Stimulated activated CD8-positive, alpha-beta memory T cell treated with anti-CD3 and anti-CD28 coated beads, Interleukin-12 subunit alpha, Interleukin-12 subunit beta, amount 100 ng/mL, for 24 hours (primary cell): ENCODE results near the gene TSEN2.
"Not testable (repeated sequence)": the region's sequence is repeated elsewhere in the genome, so short reads cannot be mapped to it uniquely, and the experiment has no call there.

Source experiments
- DNase-seq: peaks from one replicate; pipeline ENCODE4 v3.0.0-alpha.2; 2020; ENCODE audit errors: extremely low read depth

Gene TSEN2

DNA sequence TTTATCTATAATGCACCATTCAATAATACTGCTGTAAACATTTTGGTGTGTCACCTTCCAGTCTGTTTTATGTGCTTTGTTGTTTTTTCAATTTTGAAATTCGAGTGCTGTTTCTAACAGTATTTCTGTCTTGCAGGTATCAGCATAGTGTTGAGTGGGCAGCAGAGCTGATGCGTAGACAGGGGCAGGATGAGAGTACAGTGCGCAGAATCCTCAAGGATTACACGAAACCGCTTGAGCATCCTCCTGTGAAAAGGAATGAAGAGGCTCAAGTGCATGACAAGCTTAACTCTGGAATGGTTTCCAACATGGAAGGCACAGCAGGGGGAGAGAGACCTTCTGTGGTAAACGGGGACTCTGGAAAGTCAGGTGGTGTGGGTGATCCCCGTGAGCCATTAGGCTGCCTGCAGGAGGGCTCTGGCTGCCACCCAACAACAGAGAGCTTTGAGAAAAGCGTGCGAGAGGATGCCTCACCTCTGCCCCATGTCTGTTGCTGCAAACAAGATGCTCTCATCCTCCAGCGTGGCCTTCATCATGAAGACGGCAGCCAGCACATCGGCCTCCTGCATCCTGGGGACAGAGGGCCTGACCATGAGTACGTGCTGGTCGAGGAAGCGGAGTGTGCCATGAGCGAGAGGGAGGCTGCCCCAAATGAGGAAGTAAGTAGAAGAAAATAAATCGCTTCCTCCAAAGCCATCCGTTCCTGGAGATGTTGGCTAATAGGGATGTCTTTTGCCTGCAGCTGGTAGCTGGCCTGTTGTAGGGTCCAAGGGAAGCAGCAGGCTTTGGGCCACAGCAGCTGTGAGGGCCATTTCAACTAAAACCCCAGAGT is 19.1 kb downstream of the TSEN2 start:
- no peak for DNase-seq

DNA sequence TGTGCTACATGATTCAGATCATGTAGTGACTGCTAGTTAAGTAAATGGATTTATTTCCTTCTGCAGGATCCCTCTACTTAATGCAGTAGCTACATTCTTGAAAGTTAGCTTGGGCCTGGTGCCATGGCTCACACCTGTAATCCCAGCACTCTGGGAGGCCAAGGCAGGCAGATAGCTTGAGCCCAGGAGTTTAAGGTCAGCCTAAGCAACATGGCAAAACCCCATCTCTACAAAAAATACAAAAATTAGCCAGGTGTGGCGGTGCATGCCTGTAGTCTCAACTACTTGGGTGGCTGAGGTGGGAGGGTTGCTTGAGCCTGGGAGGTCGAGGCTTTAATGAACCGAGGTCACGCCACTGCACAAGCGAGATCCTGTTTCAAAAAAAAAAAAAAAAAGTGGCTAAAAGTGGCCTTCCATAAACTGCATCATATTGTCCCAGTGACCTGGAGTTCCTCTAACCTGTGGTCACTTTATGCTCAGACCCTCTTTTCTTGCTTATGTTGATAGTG is 22.0 kb downstream of the TSEN2 start:
- DNase-seq, result no peak

DNA sequence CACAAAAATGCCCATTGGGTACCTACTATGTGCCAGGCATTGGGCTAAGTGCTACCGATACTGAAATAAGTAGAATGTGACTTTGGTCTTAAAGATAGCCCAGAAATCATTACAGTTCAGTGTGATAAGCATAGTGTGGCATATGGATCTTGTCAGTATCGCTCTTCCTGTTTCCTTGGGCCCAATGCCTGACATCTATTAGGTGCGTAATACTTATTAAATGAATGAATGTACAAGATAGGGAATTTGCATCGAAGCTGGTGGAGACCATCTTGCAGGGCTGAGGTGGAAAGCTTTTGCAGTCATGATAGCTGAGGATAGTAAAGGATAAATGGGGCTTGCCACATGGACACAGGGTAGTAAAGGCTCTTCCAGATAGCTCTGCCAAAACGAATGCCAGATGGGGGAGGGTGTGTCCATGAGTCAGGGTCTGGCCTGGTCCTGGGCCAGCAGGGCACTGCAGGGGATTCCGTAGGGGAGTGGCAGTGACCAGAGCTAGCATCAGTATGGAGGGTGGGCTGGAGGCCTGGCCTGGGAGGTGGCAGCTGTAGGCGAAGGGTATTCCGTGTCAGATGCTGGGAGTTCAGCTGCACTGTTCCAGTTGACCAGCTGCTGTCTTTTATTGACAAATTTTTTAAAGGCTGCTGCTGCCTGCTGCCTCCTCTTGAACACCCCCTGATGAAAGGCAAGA is 23.5 kb downstream of the TSEN2 start:
- DNase-seq, result no peak

DNA sequence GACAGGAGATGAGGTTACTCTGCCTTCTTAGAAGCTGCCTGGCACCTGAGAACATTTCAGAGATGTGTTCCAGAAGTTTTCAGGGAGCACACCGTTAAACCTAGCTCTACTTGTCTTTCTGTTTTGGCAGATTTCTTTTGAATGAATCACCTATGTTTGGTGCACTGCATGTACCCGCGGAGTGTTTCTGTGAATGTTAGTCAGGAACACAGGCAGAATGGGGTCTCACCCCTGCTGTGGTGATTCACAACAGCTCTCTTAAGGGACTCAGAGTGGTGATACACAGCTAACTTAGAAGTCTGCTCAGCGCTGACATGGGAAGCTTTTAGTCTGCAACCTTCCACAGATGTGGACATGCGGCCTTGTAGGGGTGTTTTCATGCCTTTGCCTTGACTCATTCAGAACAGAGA is 24.0 kb downstream of the TSEN2 start:
- DNase-seq, result no peak

DNA sequence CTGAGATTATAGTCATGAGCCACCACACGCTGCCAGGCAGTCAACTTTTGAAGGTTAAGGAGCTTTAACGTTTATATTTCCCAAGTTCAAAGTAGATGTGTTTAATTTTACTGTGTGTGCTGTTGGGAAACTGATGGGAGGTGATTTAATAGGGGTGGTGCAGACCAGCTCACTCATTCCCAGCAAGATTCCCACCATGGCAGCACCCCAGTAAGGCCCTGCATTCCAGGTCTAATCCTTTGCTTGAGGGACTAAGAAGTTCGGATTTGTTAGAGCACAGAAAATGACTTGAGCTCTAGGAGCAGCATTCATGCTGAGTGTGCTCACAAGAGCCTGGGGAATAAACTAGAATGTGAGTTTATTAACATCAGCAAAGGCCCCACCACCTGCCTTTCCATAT is 25.2 kb downstream of the TSEN2 start:
- no peak for DNase-seq

DNA sequence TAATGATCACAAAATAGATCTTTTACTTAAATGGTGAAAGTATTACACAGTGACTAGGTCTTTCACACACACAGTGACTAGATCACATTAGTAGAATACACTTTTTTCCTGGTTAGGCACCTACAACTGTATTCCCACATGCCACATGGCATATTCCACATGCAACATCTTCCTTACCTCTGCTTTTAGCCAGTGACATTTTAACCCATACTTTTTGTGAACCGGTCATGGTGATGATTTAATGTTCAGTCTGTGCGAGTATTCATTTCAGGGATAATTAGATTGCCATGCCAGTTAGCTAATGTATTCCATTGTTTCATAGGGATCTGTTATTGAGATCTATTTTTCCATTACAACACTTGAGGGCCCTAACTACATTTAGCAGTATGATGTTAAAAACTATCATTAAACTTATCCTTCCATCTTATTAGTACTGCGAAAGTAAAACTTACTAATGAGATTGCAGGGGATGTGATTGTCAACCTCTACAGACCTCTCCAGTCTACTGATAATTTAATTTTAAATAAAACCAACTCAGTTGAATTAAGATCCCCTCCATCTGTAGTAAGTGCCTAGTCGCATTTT is 28.3 kb downstream of the TSEN2 start:
- DNase-seq, result no peak

DNA sequence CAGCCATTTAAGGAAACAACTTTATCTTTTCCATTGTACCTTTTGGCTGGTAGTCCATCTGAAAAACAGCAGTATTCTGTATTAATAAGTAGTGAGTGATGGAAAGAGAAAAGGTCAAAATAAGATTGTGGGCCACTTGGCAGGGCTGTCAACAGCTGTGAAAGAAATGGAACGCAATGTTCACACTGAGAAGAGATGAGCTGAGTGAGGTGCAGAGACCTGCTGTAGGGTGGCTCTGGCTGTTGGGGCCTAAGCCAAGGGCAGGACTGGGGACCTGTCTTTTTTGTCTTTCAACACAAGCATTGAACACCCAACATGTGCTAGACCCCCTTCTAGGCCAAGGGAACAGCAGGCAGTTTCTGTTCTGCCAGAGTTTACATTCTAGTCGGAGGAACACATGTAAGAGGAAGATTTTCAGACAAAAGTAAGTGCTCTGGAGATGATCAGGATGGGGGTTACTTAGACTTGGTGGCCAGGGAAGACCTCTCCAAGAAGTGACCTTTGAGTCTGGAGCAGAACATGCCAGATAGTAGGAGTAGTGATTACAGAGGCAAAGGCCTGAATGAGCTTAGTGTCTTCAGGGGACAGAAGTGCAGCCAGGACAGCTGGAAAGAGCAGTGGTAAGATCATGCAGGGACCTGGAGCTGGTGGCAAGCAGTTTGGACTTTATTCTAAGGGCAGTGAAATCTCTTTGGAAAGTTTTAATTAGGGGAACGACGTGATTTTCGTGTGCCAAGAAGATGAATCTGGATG is 29.6 kb downstream of the TSEN2 start:
- DNase-seq, result no peak

DNA sequence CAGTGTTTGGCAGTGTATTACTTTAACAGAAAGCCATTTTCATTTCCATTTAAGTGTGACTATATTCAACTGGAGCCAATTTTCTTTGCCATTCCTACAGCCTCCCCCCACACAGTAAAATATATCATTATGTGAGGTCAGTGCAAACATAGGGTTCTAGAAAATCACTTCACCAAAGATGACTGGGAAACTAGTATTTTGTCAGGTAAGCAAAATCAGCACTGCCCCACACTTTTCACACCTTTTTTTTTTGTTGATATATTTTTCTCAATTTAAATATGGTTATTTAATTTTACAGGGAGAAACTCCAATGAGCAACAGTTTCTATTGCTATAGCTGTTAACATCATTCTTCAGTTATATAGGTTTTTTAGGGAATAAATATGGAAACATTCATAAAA is 31.4 kb downstream of the TSEN2 start:
- no peak for DNase-seq

DNA sequence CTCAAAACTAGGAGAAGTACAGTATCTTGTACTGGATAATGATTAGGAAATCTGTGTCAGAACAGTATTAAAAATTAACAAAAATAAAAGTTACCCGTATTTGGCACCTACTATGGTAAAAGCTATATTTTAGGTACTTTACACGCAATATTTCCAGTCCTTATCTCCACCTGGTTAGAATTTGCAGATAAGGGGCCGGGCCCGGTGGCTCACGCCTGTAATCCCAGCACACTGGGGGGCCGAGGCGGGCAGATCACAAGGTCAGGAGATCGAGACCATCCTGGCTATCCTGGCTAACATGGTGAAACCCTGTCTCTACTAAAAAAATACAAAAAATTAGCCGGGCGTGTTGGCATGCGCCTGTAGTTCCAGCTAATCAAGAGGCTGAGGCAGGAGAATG is 32.6 kb downstream of the TSEN2 start:
- DNase-seq, result no peak

DNA sequence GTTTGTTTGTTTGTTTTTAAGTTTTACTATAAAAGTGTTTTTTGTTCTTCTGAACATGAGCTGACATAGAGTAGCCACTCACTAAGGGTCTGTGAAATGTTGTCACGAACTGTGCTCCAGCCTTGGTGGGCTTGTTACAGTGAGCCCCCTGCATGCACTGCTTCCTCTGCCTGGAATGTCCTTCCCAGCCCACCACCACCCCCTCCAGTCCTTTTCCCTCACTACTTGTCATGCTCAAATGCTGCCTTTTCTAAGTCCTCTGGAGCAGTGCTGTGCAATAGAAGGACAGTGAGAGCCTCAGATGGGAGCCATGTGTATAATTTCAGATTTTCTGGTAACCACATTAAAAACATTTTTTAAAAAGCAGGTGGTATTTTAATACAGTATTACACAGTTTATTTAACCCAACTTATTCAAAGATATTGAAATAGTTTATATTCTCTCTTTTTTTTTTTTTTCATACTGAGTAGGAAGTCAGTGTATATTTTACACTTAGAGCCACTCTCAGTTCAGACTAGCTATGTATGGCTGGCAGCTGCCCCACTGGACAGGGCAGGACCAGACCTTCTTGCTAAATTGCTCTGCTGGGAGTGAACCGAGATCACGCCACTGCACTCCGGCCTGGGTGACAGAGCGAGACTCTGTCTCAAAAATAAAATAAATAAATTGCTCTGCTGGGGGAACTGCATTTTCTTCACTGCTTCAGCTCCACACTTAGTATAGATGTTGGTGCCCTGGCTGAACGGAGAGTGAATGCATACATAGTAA is 34.2 kb downstream of the TSEN2 start:
- no peak for DNase-seq

DNA sequence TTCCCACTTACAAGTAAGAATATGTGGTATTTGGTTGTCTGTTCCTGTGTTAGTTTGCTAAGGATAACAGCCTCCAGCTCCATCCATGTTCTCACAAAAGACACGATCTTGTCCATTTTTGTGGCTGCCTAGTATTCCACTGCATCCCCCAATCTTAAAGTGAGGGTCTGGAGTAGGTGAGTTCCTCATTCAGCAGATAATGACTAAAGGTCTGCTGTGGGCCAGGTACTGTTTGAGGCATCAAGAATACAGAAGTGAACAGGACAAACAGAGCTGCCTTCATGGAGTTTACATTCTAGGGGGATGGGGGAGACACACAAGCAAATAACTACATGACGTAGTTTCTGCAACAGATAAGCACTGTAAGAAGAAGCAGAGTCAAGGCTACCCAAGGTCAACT is 36.7 kb downstream of the TSEN2 start:
- DNase-seq, result no peak

DNA sequence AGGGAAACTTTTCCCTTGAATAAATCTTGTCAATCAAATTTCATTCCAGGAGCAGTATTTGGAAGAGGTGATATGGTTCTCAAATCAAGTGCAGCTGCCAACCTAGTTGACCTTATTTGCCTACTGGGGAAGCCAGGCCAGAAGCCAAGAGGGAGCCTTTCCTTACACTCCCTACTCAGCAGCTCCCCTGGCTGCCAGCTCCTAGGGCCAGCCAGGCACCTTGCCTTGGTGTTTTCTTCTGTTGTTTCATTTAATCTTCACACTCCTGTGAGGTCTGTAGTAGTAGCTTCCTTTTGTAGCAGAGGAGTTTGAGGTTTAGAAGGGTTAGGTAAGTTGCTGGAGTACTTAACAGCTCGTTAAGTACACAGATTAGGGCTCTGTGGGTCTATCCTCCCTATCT is 38.4 kb downstream of the TSEN2 start:
- DNase-seq, result no peak

DNA sequence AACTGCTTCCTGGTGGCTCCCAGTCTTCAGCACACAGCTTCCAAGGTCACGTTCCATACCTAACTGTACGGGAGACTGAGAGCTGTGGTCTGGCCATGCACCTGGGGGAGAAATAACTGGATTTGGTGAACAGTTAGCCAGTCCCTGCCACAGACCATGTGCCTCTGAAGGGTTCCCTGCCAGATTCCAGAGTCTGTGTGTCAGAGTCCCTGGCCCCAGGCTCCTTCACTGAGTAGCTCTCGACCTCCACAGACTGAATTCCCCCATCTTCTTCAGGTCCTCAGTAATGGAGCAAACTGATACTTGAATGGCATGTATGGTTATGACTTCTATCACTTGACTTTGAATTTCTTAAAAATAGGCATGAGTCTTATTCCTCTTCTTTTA is 43.5 kb downstream of the TSEN2 start:
- DNase-seq, result no peak

DNA sequence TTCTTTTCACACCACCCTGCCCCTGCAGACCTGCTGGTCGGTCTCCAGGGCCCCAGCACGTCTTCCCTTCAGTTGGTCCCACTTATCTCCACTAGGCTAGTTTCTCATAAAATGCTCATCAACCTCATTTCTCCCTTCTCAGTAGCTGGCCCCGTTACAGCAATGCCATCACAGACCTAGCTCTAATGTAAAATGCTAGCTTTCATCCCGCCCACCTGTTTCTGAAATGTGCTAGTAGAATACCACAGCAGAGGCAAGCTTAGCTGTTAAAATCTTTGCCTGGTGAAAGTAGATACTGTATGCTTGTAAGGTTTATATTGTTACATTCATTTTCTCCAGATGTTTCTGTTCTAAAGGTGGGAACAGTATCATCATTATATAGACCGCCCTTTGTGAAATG is 47.9 kb downstream of the TSEN2 start:
- no peak for DNase-seq

DNA sequence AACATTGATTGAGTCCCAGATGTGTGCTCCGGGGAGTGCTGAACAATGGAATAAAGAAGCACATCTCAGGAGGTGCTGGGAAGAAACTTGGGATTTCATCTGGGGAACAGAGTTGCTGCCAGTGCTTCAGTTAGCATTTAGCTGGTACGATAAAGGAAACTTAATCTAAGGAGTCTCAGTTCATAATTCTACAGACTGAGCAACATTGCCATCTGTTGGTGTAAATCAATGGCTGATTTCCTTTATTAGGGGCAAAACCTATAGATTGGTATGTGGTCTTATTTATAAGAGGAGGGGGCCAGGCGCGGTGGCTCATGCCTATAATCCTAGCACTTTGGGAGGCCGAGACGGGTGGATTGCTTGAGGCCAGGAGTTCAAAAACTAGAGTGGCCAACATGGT is 52.1 kb downstream of the TSEN2 start:
- no peak for DNase-seq

DNA sequence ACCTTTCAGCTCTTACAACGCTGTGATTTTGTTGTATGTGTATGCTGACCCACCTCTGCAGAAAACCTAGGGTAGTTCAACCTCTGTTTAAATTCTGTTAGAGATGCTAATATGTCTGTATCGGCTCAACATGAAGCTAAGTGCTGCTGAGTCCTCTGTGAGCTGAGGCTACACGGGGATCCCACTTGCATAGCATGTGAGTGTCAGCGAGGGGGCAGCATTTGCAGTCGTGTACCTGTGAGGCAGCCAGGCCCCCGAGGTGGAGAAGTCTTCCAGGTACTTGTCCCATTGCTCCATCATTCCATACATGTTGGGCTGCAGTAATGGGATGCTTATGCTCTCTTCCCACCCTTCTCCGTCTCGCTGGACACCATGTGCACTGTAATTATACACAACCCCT is 57.3 kb downstream of the TSEN2 start:
- DNase-seq, result no peak

DNA sequence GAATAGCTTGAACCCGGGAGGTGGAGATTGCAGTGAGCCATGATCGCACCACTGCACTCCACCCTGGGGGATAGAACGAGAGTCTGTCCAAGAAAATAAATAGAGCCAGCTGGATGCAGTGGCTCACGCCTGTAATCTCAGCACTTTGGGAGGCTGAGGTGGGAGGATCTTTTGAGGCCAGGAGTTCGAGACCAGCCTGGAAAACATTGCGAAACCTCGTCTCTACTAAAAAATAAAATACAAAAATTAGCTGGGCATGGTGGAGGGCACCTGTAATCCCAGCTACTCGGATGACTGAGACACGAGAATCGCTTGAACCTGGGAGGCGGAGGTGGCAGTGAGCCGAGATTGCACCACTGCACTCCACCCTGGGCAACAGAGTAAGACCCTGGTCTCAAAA is 59.2 kb downstream of the TSEN2 start:
- not testable (repeated sequence) for DNase-seq

DNA sequence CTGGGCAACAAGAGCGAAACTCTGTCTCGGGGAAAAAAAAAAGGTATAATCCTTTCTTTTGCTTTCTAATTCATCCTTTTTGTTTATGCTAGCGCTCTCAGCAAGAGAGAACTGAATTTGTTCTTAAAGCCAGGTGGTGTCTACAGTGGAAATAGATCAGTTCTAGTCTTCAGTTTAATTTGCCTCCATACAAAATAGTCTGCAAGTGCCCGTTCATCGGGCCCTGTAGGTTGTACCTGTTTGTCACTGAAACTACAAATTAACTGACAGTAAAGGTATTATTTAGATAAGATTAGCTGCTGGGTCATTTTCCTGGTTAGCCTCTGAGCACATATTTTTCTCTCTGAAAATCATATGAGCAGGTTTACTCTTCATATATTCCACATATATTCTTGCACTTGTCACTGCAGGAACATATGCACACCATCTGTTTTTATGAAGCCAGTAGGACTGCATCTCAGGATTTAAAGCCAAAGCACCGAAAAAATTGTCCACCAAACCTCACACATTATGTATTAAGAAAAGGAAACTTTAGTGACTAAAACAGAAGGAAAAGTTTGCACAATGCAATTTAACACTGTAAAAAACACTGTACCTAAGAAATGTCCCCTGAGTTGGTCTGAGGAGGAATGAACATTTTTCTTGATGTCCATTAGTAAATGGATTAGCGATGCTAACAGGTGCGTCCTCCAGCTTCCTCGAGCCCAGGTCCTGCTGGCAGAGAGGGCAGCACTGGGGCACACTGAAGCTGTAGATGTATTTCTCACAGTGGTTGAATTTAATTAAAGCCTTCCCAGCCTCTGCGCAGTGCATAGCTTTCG is 60.6 kb downstream of the TSEN2 start:
- no peak for DNase-seq

DNA sequence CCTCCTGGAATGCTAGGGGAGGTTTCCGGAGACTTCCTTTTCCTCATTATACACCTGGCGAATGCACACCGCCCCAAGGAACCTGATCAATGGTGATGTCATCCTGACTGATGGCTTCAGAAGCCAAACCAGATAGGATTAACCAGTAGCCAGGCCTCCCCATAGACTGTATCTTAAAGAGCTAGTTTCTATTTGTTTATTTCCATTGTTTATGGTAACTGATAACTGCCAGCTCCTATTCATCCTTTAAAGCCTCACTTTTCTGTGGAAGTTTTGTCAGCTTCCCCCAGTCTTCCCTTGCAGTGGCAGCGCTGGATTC is 61.2 kb downstream of the TSEN2 start, which contains the start of gene MKRN2OS:
Gene MKRN2OS (minus strand): TSS at position 27 of the 319 bp plus-strand sequence. CDS start 35 bp downstream, outside the sequence.
- no peak for DNase-seq

DNA sequence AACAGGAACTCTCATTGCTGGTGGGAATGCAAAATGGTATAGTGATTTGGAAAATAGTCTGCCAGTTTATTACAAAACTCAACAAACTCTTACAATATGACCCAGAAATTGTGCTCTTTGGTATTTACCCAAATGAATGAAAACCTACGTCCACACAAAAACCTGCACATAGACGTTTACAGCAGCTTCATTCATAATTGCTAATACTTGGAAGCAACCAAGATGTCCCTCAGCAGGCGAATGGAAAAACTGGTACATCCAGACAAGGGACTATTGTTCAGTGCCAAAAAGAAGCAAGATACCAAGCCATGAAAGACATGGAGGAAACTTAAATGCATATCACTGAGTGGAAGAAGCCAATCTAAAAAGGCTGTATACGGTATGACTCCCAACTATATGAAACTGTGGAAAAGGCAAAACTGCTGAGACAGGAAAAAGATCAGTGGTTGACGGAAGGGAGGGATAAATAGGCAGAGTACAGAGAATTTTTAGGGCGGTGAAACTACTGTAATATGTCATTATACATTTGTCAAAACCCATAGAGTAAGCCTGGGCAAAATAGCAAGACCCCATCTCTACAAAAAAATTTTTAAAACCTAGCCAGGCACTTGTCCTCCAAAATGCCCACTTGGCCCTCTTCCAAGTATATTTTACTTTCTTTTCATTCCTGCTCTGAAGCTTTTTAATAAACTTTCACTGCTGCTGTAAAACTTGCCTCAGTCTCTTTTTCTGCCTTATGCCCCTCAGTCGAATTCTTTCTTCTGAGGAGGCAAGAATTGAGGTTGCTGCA is 65.9 kb downstream of the TSEN2 start:
- DNase-seq, result no peak
